NCI-H146 treated with DMSO at 0.1 percent for 48 hours (cell line): Measurements from ENCODE around the gene SRMS.

Experiments
- DNase-seq: peaks from one replicate; lab custom pipeline; 2025; ENCODE audit not compliant: unreplicated experiment; lab: John Stamatoyannopoulos, UW

Gene SRMS

DNA sequence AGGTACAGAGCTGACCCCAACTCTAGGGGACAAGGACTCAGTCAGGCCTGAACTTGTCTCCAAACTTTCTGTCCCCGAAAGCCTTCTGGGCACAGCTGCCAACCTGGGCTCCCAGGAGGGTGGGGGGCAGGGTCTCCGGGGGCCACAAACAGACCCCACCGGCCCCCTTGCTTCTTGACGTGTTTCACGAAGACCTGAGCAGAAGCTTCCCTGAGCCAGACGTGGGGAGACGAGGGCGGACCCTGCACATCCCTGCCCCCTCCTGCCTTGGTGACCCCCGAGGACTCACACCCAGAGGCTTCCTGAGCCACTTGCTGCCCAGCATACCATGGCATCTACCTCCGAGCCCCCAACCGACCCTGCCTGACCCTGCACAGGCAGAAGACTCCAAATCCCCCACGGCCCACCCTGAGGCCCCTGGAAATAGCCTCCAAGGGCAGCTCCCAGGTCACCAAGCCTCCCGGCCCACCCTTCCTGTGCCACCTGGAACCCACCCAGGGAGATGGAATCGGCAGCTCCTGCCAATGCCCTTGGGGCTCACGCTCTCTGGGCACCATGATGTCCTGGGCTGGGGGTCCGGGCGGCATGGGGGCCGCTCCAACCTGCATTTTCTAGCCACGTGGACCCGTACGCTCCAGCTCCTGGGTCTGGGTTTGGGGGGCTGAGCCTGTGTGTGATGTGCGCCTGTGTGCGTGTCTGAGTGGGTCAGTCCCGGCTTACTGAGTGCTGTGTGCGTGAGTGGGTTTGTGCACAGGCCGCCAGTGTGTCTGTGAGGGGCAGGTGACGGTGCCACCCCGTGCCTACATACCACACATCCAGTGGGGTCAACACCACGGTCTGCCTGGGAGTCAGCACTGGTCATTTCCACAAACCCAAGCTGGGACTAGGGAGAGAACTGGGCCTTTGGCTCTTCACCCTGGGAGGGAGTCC lies 7.8 kb downstream of the SRMS start:
- DNase-seq: no peak

- DNase-seq: no peak
These were observed 8.5 kb downstream of the SRMS start for GRCh38 chr20:63539092-63539430.

DNA sequence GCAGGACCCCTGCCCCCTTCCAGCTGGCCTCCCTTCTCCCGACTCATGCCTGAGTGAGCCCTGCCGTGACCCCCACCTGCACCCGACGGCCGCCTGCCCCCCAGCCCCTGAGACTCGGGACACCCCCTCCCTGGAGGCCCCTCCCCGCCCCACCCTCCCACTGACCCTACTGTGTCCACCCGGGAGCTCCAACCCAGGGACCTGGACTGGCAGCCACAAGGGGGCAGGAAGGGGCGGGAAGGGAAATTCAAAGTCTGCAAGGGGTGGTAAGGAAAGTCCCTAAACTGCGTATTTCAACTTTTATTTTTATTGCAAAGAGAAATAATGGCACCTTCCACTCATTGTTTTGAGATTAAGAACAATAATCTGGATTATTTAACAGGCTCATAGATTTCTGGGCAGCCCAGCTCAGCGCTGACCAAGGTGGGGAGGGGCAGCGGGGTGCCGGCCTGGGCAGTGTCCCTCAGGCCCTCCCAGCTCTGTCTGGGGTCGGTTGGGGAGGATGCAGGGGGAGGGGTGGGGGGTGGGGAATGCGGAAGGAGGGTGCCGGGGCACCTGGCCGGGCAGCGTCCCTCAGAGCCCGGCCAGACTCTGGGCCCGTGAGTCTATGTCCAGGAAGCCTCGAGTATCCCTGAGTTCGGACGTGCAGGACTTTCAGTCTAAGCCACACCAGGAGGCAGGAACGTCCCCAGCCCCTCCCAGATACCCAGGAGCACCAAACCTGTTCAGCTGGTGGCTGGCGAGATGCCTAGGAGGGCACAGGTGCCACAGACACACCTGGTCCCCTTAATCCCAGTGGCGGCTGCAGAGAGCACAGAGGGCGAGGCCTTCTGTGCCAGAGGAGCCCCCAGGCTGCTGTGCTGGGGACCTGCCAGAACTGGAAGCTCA lies 9.1 kb downstream of the SRMS start:
- DNase-seq: no peak

DNA sequence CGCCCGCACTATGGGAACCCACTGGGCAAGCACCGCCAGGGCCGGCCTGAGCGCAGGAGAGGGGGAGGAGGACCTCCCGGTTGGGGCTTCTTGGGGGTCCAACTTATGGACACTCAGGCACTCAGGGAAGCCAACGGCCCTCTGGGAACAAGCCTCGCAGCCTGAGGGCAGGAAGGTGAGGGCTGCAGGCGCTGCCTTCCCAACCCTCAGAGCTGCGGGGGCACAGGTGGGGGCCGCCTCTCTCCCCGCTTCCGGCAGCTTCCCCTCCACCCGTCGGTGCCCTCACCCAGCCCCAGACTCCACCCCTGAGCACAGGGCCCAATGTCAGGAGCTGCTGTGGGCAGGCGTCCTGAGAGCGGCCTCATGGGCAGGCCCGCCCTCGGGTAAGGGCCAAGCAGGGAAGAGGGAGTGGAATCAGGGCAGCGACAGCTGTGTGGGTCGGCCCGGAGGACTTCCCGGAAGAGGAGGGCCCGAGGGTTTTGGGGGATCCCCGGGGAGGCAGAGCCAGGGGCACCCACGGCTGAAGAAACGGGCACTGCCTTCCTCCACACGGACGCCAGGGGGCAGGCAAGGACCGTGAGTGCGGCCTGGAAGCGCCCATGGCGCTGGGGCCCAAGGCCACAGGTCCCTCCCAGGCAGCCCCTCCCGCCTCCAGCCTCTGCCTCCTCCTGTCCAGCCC lies 9.9 kb downstream of the SRMS start:
- peak; percentile 74 for DNase-seq

DNA sequence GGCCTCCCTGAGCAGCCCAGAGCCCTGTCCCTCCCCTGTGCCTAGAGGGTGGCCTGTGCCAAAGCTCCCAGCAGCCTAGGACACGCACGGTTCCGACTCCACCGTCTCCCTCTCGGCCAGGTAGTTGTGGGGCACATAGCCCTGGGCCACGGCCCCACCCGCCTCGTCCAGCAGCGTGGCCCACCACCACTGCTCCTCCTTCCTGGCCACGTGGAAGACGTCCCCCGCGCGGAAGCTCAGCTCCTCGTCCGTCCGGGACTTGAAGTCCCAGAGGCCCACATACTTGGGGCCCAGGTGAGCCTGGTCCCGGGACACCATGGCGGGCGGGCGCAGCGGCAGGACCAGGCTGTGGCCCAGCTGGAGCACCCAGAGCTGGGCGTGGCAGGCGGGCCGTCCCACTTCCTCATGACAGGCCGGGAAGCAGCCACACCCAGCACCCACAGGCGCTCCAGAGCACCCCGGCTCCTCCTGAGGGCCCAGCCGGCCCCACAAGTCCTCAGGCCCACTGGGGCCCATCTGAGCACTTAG lies 10.5 kb downstream of the SRMS start, which contains the start of gene PTK6:
Gene PTK6, minus strand, starts transcription at position 380 of the 528 bp plus-strand sequence. Its CDS starts 62 bp downstream, at position 318.
- no peak for DNase-seq

- DNase-seq: peak; percentile 53
These were observed 11.1 kb downstream of the SRMS start for GRCh38 chr20:63536241-63536977.

DNA sequence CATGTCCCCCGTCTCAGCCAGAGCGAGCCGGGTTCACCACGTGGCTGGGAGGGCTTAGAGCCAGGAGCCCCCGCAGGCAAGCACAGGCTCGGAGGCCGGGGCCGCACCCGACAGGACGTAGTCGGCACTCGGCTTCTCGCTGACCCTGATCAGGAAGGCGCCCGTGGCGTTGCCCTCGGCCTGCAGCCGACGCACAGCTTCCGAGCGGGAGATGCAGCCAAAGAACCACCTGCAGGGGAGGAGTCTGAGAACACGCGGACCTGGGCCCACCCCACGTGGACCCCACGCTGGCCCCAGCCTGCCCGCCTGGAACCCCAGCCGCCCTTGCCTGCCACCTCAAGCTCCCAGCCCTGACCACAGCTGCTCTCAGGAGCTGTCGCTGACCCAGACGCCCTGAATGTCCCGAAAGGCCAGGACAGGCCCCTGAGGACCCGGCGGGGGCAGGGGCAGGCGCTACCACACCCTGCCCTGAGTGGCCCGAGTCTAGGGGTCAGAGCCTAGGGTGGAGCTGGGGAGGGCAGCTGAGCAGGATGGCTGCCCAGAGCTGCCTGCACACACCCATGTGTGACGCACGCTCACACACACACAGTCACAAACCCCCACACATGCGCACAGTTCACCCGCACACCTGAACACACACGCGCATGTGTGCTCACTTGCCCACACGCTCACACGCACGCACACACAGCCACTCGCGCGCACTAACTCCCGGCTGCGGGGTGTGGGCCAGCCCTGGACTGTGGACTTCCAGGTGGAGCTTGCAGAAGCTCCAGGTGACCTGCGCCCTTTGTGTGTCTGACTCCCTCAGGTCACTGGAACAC lies 12.5 kb downstream of the SRMS start:
- no peak for DNase-seq

GRCh38 chr20:63534427-63534830 lies 13.1 kb downstream of the SRMS start:
- DNase-seq: no peak

GRCh38 chr20:63533871-63534393 lies 13.6 kb downstream of the SRMS start:
- DNase-seq: no peak

GRCh38 chr20:63533388-63533787 lies 14.2 kb downstream of the SRMS start:
- DNase-seq: no peak

DNA sequence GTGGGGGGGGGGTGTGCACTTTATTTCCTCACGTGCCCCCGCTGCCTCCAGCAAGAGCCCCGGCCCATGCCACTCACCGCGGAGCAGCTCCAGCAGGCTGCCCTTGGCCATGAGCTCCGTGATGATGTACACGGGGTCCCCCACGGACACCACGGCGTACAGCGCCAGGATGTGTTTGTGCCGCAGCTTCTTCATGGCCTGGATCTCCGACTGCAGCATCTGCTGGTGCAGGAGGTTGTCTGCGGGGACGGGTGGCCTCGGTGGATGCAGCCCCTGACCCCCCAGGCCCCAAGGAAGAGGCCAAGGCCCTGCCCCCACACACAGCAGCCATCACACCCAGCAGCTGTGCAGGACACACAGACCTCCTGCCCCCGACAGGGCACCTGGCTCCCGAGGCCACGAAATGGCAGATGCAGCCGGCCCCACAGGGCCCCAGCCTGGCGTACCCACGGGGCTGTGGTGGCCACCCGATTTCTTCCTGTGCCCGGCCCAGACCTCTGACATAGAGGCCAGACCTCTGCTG lies 15.0 kb downstream of the SRMS start:
- no peak for DNase-seq

- no peak for DNase-seq
These were observed 15.7 kb downstream of the SRMS start for GRCh38 chr20:63531686-63532448.

DNA sequence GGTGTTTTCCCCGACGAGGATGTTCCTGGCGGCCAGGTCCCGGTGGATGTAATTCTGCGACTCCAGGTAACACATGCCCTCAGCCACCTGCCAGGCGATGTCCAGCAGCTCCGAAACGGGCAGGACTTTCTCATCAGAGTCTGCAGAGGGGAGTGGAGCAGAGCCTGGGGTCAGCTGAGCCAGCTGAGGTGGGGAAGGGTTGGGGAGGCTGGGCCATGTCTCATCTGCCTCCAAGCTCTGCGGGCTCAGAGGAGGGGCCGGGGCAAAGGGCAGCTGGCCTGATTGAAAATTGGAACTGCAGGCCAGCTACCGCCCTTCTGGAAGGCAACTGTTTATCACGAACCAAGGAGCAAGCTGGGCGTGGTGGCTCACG lies 16.8 kb downstream of the SRMS start:
- DNase-seq: no peak

DNA sequence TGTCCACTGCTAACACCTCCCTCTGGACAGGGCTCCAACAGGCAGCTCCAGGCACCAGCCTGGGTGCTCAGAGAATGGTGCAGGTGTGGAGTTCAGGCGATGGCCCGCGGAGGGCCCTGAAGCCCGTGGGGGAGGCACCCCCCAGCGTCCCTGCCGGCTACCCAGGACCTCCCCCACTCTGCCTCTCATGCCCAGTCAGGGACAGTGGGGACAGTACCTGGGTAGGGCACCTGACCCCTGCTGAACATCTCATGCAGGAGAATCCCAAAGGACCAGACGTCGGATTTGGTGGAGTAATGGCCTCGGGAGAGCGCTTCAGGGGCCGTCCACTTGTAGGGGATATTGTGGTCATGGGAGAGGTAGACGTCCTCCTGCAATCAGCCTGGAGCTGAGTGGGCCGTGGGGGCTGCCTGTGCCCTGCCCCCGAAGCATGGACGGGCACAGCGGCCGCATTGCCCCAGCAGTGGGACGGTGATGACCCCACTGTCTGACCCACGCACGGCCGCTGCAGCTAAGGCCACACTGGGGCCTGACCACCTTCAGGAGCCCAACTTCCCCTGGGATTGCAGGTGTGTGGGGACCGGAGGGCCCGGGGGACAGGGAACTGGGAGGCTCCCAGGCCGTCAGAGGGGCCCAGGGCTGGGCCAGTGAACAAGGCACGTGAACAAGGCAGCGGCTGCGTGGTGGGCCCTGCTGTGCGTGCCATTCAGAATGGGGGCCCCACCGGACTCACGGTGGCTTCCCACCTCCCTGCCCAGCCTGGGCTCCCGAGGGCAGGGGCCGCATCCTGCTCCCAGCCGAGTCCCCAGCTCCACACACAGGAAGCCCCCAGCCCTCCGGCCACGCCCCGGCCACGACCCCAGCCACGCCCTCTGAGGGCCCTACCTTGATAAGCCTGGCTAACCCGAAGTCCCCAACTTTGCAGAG lies 17.4 kb downstream of the SRMS start:
- no peak for DNase-seq

DNA sequence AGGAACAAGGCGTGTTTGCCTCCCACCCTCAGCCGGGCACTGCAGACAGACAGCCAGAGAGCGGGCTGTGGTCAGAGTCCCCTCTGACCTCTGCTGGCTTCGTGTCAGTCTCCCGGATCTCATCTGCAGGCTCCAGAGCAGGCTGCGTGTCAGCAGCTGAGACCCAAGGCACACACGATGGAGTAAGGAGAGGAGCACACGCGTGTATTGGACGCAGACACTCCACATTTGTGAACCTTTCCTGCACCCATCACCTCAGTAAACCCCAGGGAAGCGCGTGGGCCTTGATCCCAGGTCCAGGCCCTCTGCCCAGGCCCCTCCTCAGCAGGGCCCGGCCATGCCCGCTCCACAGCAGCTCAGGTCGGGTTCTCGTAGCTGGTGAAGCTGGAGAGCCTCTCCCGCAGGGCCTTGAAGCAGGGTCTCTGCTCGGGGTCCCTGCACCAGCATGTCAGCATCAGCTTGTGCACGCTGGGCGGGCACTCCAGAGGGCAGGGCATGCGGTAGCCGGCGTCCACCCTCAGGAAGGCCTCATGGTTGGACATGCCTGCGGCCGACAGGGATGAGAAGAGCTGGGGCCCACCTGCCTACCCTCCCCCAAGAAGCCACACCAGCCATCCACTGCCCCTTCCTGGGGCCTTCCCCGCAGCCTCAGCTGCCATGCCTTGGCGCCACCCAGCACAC lies 18.2 kb downstream of the SRMS start:
- no peak for DNase-seq

DNA sequence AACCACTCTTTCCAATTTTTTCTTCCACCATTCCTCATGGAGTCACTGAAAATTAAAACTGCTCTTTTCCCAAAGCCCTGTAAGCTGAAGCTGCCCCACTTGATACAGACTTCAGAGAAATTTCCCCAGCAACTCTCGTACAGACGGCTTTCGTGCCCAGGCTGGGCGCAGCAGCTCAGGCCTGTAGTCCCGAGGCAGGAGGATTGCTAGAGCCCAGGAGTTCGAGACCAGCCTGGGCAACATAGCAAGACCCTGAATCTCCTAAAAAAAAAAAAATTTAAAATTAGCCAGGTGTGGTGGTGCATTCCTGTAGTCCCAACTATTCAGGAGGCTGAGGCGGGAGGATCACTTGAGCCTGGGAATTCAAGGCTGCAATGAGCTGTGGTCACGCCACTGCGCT lies 20.4 kb downstream of the SRMS start:
- no peak for DNase-seq

- DNase-seq: no peak
These were observed 21.6 kb downstream of the SRMS start for GRCh38 chr20:63525971-63526370.
